HG03066 (cell line): ENCODE measurements around the gene ZNF628.
"Not testable (repeated sequence)": the region's sequence is repeated elsewhere in the genome, so short reads cannot be mapped to it uniquely, and the experiment has no call there.

Experiments
- ATAC-seq: cut with Tn5 transposase; IDR thresholded peaks from one replicate; pipeline ENCODE4 v1.9.1; 2021; ENCODE audit warnings: low read depth; ENCODE audit not compliant: unreplicated experiment

The ZNF628 gene

DNA sequence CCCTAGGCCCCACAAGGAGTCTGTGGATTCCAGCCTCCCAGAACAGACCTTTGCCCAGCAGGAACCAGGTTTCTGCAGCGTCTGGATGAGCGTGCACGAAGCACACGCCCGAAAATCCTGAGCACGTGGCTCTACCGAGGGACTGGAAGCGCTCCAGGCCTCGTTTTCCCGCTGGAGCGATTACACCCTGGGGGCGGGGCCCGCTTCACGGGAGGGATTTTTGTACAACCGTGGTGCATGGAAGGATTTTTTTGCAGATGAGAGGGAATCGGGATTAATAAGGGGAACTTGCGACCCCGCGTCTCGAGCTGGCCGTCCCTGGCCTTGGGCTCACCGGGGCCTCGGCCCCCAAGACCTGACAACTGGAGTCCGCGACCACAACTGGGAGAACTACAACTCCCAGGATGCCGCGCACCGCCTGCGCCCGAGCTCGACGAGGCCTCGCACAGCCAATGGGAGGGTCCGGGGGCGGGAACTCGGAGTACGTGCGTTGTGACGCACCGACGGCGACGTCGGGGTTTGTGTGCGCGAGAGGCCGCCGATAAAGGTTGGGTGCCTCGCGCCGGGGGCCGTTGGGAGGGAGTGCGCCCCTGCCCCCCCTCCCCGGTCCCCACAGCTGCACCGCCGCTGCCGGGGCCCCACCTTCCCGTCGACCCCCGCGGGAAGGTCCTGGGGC is at the start of gene ZNF628:
Gene ZNF628 (plus strand): TSS at position 518 of the 676 bp plus-strand sequence. CDS start 3,294 bp downstream, outside the sequence.
- ATAC-seq, result peak; percentile 77

DNA sequence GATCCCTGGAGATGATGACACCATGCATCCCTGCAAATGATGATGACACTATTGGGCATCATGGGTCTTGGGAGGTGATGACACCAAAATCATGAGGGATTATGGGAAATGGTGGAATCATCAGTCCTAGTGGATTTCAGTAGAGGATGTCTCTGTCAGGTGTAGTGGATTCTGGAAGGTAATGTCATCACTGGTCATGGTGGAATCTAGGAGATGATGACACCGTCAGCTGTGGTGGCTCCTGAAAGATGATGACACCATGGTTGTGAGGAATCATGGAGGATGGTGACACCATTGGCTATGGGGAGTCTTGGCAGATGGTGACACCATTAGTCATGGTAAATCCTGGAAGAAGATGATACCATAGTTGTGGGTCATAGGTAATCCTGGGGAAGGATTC is 45.2 kb upstream of the ZNF628 start:
- ATAC-seq, result no peak

DNA sequence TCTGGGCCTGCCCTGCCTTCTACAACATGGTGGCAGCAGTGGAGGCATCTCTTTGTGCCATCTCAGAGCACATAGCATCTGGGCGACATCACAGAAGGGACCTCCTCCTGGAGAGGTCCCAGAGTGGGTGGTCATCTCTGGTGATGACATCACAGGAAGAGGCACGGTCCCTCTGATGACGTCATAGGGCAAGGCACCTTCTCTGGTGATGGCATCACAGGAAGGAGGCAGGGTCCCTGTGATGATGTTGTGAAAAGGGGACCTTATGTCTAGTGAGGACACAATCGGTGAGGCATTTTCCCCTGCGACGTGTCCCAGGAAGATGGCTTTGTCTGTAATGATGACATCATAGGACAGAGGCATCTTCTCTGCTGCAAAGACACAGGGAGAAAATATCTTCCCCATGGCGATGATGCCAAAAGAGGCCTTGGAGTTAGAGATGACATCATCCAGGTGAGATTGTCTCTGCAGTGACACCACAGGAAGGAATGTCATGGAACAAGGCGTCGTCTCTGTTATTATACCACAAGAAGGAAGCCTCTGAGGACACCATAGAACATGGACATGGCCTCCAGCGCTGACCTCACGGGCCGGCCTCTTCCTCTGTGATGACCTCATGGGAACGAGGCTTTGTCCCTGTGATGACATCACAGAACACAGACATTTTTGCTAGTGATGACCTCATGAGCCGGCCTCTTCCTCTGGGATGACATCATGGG is 44.0 kb upstream of the ZNF628 start:
- ATAC-seq, result no peak

DNA sequence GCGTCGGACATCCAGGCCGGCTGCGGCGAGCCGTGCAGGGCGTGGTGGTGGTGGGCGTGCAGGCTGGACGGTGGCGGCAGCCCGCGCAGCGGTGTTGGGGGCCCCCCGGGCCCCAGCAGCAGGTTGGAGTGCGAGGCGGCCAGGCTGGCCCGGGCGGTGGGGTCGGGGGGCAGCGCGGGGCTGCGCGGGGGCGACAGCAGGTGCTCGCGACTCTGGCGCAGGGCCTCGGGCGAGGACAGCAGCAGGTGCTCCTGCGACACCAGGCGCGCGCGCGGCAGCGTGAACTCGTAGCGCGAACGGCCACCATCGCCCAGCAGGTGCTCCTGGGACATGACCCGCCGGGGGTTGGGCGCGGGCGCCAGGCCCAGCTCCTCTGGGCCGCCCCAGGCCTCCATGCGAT is 43.1 kb upstream of the ZNF628 start:
- ATAC-seq, result no peak

DNA sequence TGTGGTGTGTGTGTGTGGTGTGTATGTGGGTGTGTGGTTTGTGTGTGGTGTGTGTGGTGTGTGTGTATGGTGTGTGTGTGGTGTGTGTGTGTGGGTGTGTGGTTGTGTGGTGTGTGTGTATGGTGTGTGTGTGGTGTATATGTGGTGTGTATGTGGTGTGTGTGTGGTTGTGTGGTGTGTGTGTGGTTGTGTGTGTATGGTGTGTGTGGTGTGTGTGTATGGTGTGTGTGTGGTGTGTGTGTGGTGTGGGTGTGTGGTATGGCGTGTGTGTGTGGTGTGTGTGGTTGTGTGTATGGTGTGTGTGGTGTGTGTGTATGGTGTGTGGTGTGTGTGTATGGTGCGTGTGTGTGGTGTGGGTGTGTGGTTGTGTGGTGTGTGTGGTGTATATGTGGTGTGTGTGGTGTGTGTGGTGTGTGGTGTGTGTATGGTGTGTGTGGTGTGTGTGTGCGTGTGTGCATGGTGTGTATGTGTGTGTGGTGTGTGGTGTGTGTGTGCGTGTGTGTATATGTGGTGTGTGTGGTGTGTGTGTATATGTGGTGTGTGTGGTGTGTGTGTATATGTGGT is 42.0 kb upstream of the ZNF628 start:
- ATAC-seq, result no peak

DNA sequence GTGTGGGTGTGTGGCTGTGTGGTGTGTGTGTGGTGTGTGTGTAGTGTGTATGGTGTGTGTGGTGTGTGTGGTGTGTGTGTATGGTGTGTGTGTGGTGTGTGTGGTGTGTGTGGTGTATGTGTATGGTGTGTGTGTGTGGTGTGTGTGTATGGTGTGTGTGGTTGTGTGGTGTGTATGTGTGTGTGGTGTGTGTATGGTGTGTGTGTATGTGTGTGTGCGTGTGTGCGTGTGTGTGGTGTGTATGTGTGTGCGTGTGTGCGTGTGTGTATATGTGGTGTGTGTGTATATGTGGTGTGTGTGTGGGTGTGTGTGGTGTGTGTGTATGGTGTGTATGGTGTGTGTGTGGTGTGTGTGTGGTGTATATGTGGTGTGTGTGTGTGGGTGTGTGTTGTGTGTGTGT is 41.4 kb upstream of the ZNF628 start:
- ATAC-seq, result no peak

DNA sequence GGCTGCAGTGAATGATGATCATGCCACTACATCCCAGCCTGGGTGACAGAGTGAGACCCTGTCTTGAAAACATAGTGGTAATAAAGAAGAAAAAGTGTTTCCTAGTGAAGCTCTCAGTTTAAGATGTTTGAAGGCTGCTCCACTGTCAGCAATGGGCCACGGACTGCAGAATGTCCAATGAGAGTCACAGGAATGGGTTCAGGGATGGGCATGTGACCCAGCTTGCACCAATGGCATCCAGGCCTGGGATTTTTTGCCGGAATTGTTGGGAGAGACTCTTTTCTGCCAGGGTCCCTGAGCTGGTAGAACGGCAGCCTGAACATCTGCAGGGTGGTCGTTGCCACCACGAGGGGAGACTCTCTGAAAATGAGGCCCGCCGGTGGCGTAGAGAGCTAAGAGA is 39.6 kb upstream of the ZNF628 start:
- ATAC-seq, result no peak

DNA sequence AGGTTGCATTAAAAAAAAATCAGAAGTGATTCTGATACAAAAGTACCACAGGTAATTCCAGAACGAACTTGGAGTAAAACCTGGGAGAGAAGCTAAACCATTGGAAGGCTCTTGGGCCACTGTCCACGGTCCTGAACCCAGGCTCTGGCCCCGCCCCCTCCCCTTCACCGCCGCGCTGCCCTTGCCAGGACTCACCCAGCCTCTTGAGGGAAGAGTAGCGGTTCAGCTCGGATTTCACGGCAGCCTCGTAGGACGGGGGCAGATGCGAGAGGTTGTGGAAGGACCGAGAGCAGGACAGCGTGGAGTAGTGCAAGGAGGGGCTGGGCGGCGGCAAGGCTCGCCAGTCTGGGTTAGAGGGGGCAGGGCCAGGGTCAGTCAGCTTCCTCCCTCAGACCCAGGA is 39.0 kb upstream of the ZNF628 start:
- ATAC-seq, result no peak

DNA sequence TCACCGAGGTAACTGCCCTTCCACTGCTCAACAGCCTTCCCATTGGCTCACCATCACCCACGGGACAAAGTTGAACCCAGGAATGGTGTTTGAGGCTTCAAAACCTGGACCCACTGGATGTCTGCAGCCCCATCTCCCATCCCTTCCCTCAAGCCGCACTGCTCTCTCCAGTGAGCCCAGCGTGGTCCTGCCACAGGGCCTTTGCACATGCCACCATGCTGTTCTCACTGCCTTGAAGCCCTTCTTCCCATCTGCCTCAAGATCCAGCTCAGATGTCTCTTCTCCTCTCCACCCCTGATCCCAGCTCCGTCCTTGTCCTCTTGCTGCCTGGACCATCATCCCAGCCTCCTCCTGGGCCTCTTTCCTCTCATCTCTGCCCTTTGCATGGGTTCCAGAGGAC is 37.4 kb upstream of the ZNF628 start:
- no peak for ATAC-seq

DNA sequence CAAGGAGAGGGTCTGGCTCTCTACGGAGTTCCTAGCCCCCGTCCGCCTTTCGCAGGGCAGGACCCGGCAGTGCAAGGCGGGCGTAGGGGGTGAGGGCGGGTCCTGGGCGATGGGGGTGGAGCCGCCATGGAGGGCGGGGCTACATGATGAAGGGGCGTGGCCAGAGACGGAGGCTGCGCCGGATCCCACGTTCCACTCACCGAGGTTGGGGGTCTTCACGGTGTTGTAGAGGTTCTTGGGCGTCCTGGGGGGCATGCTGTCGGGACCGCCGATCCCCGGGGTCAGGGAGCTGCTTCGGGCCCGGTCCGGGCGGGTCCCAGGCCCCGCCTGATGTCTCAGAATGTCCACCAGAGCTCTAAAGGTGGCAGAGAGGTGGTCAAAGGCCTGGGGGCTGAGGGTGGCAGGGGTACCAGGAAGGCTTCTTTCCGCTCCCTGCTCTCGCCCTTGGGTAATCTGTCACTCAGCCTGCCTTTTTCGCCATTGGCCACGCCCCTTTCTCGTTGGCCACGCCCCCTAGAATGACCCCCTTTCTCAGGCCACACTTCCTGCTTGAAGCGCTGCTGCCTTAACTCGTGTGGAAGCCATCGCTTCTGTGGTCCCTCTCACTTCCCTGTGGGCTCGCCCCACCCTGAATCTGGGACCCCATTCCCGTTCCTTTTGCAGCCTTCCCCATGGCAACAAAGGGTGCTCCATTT is 35.9 kb upstream of the ZNF628 start:
- ATAC-seq, result no peak

DNA sequence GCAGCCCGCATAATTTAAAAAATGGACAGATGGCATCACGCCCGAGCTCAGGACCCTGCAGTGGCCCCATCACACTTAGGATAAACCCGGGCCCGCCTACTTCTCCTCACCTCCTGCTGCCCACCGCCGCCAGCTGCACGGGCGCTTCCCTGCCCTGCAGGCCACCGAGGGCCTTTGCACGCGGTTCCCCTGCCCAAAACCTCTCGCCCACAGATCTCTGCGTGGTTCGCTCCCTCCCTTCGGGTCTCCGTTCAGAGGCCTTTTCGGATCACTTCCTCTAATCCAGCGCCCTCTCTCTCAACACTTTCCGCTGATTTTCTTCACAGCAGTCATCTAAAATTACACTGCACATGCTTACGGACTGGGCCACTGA is 35.1 kb upstream of the ZNF628 start:
- ATAC-seq, result no peak

DNA sequence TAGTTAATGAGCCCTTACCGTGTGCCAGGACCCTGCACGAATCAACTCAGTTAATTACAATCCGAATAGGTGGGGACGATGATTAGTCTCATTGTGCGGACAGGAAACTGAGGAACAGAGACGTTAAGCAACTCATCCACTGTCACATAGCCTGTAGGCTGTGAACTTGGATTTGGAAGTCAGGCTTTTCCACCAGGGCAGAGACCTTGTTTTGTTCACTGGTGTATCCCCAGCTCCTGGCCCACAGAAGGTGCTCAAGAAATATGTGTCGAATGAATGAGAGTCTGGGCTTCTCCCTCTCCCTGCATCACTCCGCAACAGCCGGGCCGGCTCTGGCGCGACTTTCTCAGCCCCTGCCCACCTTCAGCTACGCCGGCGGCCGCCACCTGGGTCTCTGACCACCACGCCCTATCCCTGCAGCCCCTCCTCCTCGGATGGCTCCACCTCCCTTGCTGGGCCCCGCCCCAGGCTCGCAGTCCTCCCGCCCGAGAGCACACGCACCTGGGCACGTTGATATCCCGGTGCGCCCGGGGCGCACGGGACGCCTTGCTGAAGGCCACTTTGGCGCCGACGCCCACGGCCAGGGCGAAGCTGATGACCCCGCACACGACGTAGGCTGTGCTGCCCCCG is 34.6 kb upstream of the ZNF628 start:
- no peak for ATAC-seq

DNA sequence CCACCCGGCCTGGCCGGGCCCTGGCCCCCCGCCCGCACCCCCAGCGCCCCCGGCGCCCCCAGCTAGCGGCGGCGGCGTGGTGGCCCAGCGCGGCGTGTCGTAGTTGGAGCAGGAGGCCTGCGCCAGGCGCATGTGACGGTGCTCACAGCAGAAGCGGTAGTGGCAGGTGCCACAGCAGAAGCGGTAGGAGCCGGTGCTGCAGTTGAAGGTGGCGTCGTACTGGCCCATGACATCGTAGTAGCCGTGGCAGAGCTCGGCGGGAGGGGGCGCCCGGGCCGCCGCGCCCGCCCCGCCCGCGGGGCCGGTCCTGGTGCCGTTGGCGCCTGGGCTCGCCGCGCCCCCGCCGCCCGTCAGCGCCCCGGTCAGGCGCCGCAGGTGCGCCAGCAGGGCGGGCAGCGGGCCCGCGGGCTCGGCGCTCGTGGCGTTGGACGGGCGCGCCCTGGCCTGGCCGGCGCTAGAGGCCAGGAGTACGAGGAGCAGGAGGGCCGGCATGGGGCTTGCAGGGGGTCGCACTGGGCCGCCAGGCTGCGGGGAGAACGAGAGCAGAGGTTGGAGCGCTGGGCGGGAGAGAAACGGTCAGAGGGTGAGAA is 34.0 kb upstream of the ZNF628 start:
- ATAC-seq, result no peak

DNA sequence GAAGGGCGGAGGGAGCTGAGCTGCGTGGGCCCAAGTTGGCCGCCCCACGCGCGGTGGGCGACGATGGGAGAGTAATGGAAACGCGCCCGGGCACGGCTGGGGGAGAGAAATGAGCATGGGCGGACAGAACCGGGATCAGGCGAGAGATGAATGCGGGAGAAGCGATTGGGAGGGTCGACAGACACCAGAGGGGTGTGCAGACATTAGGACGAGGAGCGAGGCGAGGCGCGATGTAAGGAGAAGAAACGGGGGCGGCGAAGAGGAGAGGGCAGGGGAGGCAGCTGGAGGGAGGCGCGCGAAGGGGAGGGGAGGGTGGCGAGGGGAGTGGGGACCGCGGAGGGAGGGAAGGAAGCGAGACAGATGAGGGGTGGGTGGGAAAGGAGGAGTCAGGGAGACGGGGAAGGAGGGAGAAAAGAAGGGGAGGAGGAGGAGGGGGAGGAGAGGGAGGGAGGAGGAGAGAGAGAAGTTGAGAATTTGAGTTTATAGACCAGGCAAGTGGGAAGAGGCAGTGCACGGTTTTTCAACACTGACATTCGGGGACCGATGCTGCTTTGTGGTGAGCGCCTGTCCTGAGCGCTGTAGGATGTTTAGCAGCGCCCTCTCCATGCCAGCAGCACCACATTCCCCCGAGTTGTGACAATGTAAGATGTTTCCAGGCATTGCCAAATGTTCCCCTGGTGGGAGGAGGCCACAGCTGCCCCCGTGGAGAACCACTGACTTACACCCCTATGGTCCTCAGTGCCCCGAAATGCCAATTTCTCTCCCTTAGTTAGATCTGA is 33.2 kb upstream of the ZNF628 start, which contains the start of gene SHISA7:
Gene SHISA7 (minus strand): TSS at position 256 of the 779 bp plus-strand sequence. CDS start 437 bp downstream, outside the sequence.
- no peak for ATAC-seq

DNA sequence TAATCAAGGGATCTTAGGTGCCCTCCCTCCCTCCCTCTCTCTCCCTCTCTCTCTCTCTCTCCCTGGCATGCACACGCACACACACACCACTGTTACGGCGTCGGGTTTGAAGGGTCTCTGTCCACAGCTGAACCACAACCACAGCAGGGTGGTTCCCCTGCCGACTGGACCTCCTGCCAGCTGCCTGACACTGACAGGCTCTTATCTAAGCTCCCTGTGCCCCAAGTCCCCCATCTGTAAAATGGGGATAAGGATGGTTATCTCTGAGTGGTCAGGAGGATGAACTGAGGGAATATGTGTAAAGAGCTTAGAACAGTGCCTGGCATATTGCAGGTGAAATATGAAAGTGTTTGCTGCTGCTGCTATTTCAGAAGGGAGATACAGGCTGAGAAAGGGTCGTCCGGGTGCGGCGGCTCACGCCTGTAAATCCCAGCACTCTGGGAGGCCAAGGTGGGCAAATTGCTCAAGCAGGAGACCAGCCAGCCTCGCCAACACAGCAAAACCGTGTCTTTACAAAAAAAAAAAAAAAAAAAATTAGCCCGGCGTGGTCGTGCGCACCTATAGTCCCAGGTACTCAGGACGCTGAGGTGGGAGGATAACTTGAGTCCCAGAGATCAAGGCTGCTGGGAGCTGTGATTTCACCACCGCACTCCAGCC is 32.5 kb upstream of the ZNF628 start:
- no peak for ATAC-seq

DNA sequence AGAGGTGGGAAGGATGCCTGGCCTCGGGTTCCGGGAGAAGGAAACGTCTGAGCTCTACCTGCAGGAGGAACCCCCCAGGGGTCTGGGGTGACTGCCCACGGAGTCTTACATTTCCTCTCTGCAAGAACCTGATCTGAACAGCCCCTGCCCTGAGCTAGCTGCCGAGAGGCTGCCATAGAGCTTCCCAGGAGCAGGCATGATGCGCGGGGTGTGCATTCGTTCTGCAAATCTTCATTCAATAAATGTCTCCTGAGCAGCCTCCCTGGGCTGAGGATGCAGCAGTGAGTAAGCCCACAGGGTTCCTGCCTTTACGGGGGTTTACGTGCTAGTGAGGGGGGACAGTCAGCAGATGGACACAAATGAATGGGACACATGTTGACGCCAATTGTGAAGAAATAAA is 31.8 kb upstream of the ZNF628 start:
- no peak for ATAC-seq

DNA sequence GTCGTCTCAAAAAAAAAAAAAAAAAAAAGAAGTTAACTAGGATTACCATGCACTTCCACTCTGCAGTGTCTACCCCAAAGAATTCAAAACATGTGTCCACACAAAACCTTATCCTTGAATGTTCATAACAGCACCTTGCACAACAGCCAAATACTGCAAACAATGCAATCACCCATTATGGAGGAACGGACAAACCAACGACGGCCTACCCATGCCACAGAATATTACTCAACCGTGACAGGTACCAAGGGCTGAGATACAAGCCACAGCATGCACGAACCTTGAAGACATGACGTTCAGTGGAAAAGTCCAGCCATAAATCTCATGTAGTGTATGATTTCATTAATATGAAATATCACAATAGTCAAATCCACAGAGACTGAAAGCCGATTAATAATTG is 30.4 kb upstream of the ZNF628 start:
- ATAC-seq, result no peak

DNA sequence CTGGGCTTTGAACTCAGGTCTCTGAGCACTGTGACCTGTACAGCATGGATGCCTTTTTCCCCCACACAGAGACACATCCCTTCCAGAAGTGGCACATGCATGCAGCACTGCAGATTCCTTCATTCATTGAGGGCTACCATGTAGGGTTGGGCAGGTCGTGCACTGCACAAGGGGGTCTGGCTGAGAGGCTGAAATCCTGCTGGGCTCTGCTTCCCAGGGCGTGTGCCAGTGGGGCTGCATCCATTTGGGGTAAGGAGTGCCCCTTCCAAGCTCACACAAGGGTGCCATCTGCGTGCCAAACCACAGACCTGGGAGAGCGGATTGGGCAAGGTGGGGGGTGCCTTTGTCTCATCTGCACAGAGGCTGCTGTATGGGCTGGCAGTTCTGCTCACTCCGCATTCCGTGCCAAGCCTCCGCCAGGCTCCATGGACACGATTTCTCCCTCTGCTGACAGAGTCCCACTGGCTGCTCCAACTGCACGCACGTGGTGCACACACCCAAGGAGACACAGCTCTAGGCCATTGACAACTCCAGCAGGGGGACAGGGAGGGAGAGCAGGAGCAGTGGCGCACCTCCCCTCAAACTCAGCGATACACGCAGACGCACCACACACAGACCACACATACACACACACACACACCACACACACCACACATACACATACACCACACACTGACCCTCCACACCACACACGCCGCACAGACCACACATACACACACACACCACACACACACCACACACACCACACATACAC is 28.8 kb upstream of the ZNF628 start:
- no peak for ATAC-seq

DNA sequence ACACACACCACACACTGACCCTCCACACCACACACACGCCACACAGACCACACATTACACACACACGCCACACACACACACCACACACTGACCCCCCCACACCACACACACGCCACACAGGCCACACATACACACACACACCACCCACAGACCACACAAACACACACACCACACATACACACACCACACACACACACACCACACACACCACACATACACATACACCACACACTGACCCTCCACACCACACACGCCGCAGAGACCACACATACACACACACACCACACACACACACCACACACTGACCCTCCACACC is 28.3 kb upstream of the ZNF628 start:
- not testable (repeated sequence) for ATAC-seq
